ENCODE measurements around the gene ZMIZ1. TPM values are rescaled to one million over a fixed set of nuclear protein-coding genes. Genes with fewer than 3 reads are reported as not detected.

Gene ZMIZ1
- total RNA-seq, 1 experiment from 2014 or later = 20.4 TPM

- H3K36me3 ChIP-seq (replicated peaks; ENCODE audit: control insufficient read depth, insufficient read depth, low read length) = no peaks in the 10 kb centered on the region
- H3K4me3 ChIP-seq (ENCODE audit: insufficient read depth, low read depth, low read length) = no peak overlapping the region
- no peaks in the 10 kb centered on the region for H3K27me3 ChIP-seq (ENCODE audit: control insufficient read depth, insufficient read depth, low read length)
- DNase-seq = peak; percentile 45
Measured at GRCh38 chr10:79173582-79174262, 105.0 kb downstream of the ZMIZ1 start.

GRCh38 chr10:79176052-79176501, 107.3 kb downstream of the ZMIZ1 start:
- DNase-seq = no peak
- Histone ChIP-seq H3K36me3 (replicated peaks; ENCODE audit: control insufficient read depth, insufficient read depth, low read length) (no peaks in the 10 kb centered on the region), H3K4me3 (ENCODE audit: insufficient read depth, low read depth, low read length) (no peak overlapping the region), H3K27me3 (ENCODE audit: control insufficient read depth, insufficient read depth, low read length) (no peaks in the 10 kb centered on the region)

GRCh38 chr10:79176949-79177602, 108.3 kb downstream of the ZMIZ1 start:
- DNase-seq = peak; percentile 60
- Histone ChIP-seq H3K27me3 (ENCODE audit: control insufficient read depth, insufficient read depth, low read length) (no peaks in the 10 kb centered on the region), H3K36me3 (replicated peaks; ENCODE audit: control insufficient read depth, insufficient read depth, low read length) (no peaks in the 10 kb centered on the region), H3K4me3 (ENCODE audit: insufficient read depth, low read depth, low read length) (no peak overlapping the region)

- Histone ChIP-seq H3K36me3 (replicated peaks; ENCODE audit: control insufficient read depth, insufficient read depth, low read length) (no peaks in the 10 kb centered on the region), H3K4me3 (ENCODE audit: insufficient read depth, low read depth, low read length) (no peak overlapping the region), H3K27me3 (ENCODE audit: control insufficient read depth, insufficient read depth, low read length) (no peaks in the 10 kb centered on the region)
- DNase-seq = peak; percentile 49
Measured at GRCh38 chr10:79178070-79178576, 109.4 kb downstream of the ZMIZ1 start.

GRCh38 chr10:79178614-79179163, 109.9 kb downstream of the ZMIZ1 start:
- Histone ChIP-seq H3K4me3 (ENCODE audit: insufficient read depth, low read depth, low read length) (no peak overlapping the region), H3K27me3 (ENCODE audit: control insufficient read depth, insufficient read depth, low read length) (no peaks in the 10 kb centered on the region), H3K36me3 (replicated peaks; ENCODE audit: control insufficient read depth, insufficient read depth, low read length) (no peaks in the 10 kb centered on the region)
- peak; percentile 84 for DNase-seq

GRCh38 chr10:79179164-79179956, 110.6 kb downstream of the ZMIZ1 start:
- DNase-seq = peak; percentile 92
- H3K27me3 ChIP-seq (ENCODE audit: control insufficient read depth, insufficient read depth, low read length) = no peaks in the 10 kb centered on the region

GRCh38 chr10:79179957-79180309, 111.2 kb downstream of the ZMIZ1 start:
- no peak overlapping the region for H3K4me3 ChIP-seq (ENCODE audit: insufficient read depth, low read depth, low read length)
- H3K27me3 ChIP-seq (ENCODE audit: control insufficient read depth, insufficient read depth, low read length) = no peaks in the 10 kb centered on the region
- H3K36me3 ChIP-seq (replicated peaks; ENCODE audit: control insufficient read depth, insufficient read depth, low read length) = no peaks in the 10 kb centered on the region
- DNase-seq = no peak

More at GRCh38 chr10:79179164-79179956, 110.6 kb downstream of the ZMIZ1 start:
- Histone ChIP-seq H3K4me3 (ENCODE audit: insufficient read depth, low read depth, low read length) (no peak overlapping the region), H3K36me3 (replicated peaks; ENCODE audit: control insufficient read depth, insufficient read depth, low read length) (no peaks in the 10 kb centered on the region)

- DNase-seq = no peak
- no peaks in the 10 kb centered on the region for H3K27me3 ChIP-seq (ENCODE audit: control insufficient read depth, insufficient read depth, low read length)
- H3K36me3 ChIP-seq (replicated peaks; ENCODE audit: control insufficient read depth, insufficient read depth, low read length) = no peaks in the 10 kb centered on the region
- H3K4me3 ChIP-seq (ENCODE audit: insufficient read depth, low read depth, low read length) = no peak overlapping the region
Measured at GRCh38 chr10:79180414-79181221, 111.9 kb downstream of the ZMIZ1 start.

- DNase-seq = no peak
- no peaks in the 10 kb centered on the region for H3K36me3 ChIP-seq (replicated peaks; ENCODE audit: control insufficient read depth, insufficient read depth, low read length)
- no peaks in the 10 kb centered on the region for H3K27me3 ChIP-seq (ENCODE audit: control insufficient read depth, insufficient read depth, low read length)
- no peak overlapping the region for H3K4me3 ChIP-seq (ENCODE audit: insufficient read depth, low read depth, low read length)
Measured at GRCh38 chr10:79181227-79181626, 112.5 kb downstream of the ZMIZ1 start.

GRCh38 chr10:79181698-79182521, 113.1 kb downstream of the ZMIZ1 start:
- Histone ChIP-seq H3K4me3 (ENCODE audit: insufficient read depth, low read depth, low read length) (no peak overlapping the region), H3K36me3 (replicated peaks; ENCODE audit: control insufficient read depth, insufficient read depth, low read length) (no peaks in the 10 kb centered on the region), H3K27me3 (ENCODE audit: control insufficient read depth, insufficient read depth, low read length) (no peaks in the 10 kb centered on the region)
- peak; percentile 36 for DNase-seq

- H3K27me3 ChIP-seq (ENCODE audit: control insufficient read depth, insufficient read depth, low read length) = no peaks in the 10 kb centered on the region
- DNase-seq = no peak
- no peak overlapping the region for H3K4me3 ChIP-seq (ENCODE audit: insufficient read depth, low read depth, low read length)
- H3K36me3 ChIP-seq (replicated peaks; ENCODE audit: control insufficient read depth, insufficient read depth, low read length) = no peaks in the 10 kb centered on the region
Measured at GRCh38 chr10:79182781-79183467, 114.2 kb downstream of the ZMIZ1 start.

- Histone ChIP-seq H3K27me3 (ENCODE audit: control insufficient read depth, insufficient read depth, low read length) (no peaks in the 10 kb centered on the region), H3K36me3 (replicated peaks; ENCODE audit: control insufficient read depth, insufficient read depth, low read length) (no peaks in the 10 kb centered on the region), H3K4me3 (ENCODE audit: insufficient read depth, low read depth, low read length) (no peak overlapping the region)
- DNase-seq = no peak
Measured at GRCh38 chr10:79183468-79183865, 114.7 kb downstream of the ZMIZ1 start.

- H3K36me3 ChIP-seq (replicated peaks; ENCODE audit: control insufficient read depth, insufficient read depth, low read length) = no peaks in the 10 kb centered on the region
- DNase-seq = no peak
Measured at GRCh38 chr10:79184145-79184625, 115.4 kb downstream of the ZMIZ1 start.

More at GRCh38 chr10:79184145-79184625, 115.4 kb downstream of the ZMIZ1 start:
- Histone ChIP-seq H3K27me3 (ENCODE audit: control insufficient read depth, insufficient read depth, low read length) (no peaks in the 10 kb centered on the region), H3K4me3 (ENCODE audit: insufficient read depth, low read depth, low read length) (no peak overlapping the region)

Measured in H7 (cell line).